Astrocyte of the spinal cord (primary cell): ENCODE results near the gene RAB22A.

Experiments
- DNase-seq: peaks from one replicate; pipeline ENCODE4 v3.0.0; 2011; ENCODE audit warnings: low read depth, low spot score
- H3K4me3 ChIP-seq: 2 replicates; pipeline ENCODE4 v1.5.1; 2011; ENCODE audit warnings: low read depth, mild to moderate bottlenecking, low read length, moderate library complexity
- CTCF ChIP-seq: IDR thresholded peaks from 2 replicates; pipeline ENCODE4 v1.5.1; 2012; ENCODE audit warnings: low read depth, mild to moderate bottlenecking, low read length, inconsistent platforms
- in situ Hi-C: cut with HindIII; loops from 2 replicates; pipeline ENCODE4 v1.10.0; 2017; ENCODE audit warnings: low sequenced_read_pairs

Gene RAB22A

GRCh38 chr20:58331961-58332551 is 22.5 kb downstream of the RAB22A start:
- DNase-seq: no peak
- no peak overlapping the region for H3K4me3 ChIP-seq
- TF ChIP-seq CTCF: no peak
- in situ Hi-C loops: no loop called here

- DNase-seq: no peak
- no peak for TF ChIP-seq CTCF
- H3K4me3 ChIP-seq: no peak overlapping the region
- in situ Hi-C loops: no loop called here
Observed at GRCh38 chr20:58339741-58340140, 30.2 kb downstream of the RAB22A start.

- DNase-seq: no peak
- TF ChIP-seq CTCF: no peak
- H3K4me3 ChIP-seq: no peak overlapping the region
- in situ Hi-C loops: no loop called here
Observed at GRCh38 chr20:58340151-58340550, 30.6 kb downstream of the RAB22A start.

GRCh38 chr20:58340853-58341252 is 31.3 kb downstream of the RAB22A start:
- DNase-seq: no peak
- TF ChIP-seq CTCF: no peak
- in situ Hi-C loops: no loop called here
- no peak overlapping the region for H3K4me3 ChIP-seq

- in situ Hi-C loops: no loop called here
- DNase-seq: peak; percentile 57
- no peak for TF ChIP-seq CTCF
- H3K4me3 ChIP-seq: no peak overlapping the region
Observed at GRCh38 chr20:58342104-58342945, 32.8 kb downstream of the RAB22A start.

- no peak overlapping the region for H3K4me3 ChIP-seq
- no peak for TF ChIP-seq CTCF
- in situ Hi-C loops: no loop called here
- peak; percentile 9 for DNase-seq
Observed at GRCh38 chr20:58344741-58345140, 35.2 kb downstream of the RAB22A start.
